GM19351 (cell line): ENCODE measurements around the gene SERPINB12.

ENCODE experiments used
- ATAC-seq: cut with Tn5 transposase; IDR thresholded peaks from one replicate; pipeline ENCODE4 v1.9.1; 2021; ENCODE audit warnings: mild to moderate bottlenecking, moderate library complexity; ENCODE audit not compliant: unreplicated experiment

The SERPINB12 gene

DNA sequence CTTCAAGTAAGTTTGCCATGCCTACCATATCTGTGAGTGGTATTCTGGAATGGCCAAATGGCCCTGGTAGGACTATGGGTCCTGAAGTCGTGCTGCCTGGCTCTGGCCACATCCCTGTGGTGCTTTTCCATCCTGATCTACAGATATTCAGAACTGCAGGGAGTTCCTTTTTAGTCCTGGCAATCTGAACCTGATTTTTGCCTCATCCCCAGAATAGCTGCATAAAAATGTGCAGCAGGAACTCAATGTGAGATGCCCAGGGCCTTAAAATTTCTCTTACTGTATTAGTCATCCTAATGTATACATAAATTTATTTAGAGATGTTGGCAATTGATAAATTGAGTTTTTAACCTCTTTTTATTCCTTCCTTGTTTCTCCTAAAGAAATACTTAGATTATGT lies 50.3 kb downstream of the SERPINB12 start:
- no peak for ATAC-seq

DNA sequence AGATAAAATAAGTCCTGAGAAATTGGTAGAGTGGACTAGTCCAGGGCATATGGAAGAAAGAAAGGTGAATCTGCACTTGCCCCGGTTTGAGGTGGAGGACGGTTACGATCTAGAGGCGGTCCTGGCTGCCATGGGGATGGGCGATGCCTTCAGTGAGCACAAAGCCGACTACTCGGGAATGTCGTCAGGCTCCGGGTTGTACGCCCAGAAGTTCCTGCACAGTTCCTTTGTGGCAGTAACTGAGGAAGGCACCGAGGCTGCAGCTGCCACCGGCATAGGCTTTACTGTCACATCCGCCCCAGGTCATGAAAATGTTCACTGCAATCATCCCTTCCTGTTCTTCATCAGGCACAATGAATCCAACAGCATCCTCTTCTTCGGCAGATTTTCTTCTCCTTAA lies 54.8 kb downstream of the SERPINB12 start:
- no peak for ATAC-seq

DNA sequence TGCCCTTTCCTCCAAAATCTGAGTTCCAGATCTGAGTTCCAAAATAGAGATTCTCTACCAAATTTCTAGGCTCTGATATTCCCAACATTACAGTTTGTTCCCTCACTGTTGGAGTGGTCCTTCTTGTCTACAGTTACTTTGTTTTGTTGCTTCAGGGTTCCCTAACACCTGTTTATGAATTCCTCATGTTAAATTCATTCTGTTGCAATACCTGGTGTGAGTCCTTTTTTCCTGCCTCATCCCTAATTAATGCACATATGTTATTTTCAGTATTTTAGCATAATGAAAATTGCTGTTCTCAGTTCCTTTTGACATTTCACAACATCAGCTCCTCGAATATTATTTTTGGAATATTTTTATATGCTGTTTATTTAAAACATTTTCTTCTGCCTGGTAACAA lies 61.2 kb downstream of the SERPINB12 start:
- no peak for ATAC-seq

DNA sequence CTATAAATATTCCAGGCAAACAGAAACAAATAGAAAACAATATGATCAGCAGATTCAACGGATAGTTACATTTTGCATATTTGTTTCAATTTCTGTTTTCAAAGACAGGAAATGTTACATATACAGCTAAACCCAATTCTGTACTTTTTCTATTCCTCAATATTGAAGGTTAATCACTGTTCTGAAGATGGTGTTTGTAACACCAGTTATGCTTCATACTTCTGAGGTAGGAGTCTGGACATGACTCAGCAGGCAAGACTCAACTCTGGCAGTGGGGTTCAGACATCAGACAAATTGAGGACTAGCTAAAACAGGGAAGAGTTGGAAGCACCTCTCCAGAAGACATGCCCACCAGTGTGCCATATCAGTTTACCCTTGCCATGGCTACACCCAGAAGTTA lies 61.6 kb downstream of the SERPINB12 start:
- peak; percentile 99 for ATAC-seq

DNA sequence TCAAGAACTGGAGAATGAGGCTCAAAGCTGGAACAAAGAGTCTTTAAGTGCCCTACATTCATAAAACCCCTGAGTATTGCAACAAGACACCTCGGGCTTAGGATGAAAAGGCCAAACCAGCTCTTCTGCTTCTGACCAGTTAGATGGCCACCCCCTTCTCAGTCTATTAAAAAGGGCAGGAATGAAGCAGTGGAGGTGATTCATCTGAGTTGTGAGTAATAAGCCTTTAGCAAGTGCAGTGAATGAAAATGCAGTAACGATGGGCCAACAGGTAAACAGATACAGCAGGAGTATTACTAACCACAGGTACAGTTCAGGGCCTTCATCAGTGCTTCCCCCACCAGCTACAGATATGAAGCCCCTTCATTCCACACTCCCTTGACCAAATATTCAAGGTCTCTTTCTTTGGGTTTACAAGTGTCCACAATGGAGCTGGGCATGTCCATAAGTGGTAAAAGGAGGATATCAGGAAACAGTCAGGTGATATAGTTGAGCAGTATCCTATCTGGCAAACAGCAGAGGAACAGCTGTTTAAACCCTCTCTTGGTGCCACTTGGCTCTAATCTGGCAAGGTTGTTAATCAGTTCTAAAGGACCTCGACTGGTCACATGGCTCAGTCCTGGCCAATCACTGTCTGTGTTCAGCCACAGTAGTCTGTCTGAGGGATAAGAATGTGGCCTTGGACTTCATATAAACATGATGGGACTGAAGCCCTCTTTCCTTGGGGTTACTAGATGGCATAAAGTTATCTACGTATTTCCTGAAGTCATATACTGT lies 62.8 kb downstream of the SERPINB12 start:
- ATAC-seq = no peak

DNA sequence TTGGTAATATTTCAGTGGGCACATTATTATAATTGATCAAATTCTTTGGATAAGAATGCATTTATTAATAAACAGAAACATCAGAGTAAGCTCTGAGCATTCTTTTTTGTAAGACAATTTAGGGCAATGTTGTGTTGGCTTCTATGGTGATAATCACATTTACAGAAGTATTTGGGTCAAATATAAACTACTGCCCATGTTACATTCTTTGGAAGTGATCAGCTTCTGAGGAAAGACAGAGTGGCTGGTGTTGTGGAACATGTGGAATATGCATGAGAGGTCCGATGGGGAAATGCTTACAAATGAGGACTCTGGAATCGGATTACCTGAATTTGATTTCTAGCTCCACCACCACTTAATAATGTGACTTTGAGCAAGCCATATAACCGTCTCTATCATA lies 64.4 kb downstream of the SERPINB12 start:
- no peak for ATAC-seq

DNA sequence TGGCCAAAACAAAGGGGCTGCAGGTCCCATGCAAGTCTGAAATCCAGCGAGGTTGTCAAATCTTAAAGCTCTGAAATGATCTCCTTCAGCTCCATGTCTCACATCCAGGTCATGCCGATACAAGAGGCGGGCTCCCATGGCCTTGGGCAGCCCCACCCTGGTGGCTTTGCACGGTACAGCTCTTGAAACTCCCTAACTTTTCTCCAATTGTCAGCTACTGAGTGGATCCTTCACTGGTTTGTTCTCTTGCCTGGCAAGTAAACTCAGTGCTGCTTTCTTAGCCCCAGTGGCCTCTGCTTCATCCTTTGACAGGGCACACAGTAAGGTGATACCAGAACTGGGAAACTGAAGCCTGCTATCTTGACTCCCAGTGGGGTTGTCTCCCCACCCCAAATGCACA lies 71.3 kb downstream of the SERPINB12 start:
- ATAC-seq = no peak

DNA sequence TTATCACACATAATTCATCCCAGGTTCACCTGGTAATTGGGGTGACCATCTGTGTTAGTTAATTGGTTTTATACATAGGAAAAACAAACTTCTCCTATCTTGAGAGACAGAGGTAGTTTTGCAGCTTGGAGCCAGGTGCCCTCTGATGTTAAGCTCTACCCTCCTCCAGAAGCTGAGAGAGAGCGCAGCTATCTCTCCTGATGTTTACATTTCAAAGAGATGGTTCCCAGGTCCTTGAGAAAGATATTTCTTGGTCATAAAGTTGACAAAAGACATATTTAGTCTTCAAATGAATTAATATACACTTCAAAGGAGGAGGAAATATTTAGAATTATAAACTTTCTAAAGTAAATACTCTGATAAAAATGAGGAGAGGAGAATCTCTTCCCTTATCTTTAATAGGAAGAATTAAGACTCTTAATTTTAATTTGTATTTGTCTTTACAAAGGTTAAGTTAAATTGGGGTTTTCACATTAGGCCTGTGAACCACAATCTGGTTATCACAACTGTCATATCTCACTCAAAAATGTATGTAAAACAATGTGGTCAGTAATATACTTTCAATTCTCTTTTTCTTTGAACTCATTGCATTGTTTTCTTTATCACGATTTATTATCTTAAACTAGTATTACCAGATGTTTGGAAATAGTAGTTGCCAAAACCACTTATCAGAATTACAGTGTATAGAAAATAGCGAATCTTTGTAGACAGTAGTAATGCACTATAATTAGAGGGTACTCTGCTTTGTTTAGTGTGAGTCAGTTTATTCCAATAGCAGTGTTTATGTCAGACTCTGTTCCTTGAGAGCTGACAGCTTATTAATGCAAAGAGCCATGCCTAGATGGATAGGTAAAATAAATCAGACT lies 75.1 kb downstream of the SERPINB12 start:
- ATAC-seq = peak; percentile 90

DNA sequence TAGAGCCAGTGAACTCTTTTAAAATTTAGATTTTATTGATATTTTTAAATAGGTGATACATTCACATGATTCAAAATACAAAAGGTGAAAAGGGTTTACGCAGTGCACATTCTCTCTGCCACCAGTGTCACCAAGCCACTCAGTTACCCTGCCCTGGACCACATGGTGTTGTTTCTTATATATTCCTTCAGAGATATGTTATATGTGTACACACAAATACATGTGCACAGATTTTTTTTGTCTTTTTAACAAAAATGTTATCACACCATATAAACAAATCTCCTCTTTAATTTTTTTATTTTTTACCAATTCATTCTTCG lies 75.7 kb downstream of the SERPINB12 start:
- ATAC-seq = peak; percentile 4
